Prostate gland (tissue), 2 donors: ENCODE data around the gene PPM1B.

Experiments
- CTCF ChIP-seq, 4 experiments: fragments of 200-600 bp in 2 of 4; fragments of 450-650 bp in 2 of 4; sonication (generic) in 2 of 4; IDR thresholded peaks; 1 replicate in 3 of 4; 2 replicates in 1 of 4; pipeline ENCODE4 v1.5.1; 2016 to 2019; ENCODE audit warnings: antibody characterized with exemption in 4 of 4, mild to moderate bottlenecking in 2 of 4, moderate library complexity in 2 of 4
- POLR2AphosphoS5 ChIP-seq: sonication (generic); formaldehyde crosslinking; IDR thresholded peaks from one replicate; pipeline ENCODE4 v1.6.1; 2017; ENCODE audit warnings: antibody characterized with exemption

GRCh38 chr2:44155666-44156446 is 12.8 kb upstream of the PPM1B start:
- TF ChIP-seq CTCF (IDR thresholded peaks at IDR 0.05), result no peak
- no peak for TF ChIP-seq POLR2AphosphoS5
